Thyroid gland (tissue), 4 donors: Measurements from ENCODE around the gene TBC1D2B. TPM values are rescaled to one million over a fixed set of nuclear protein-coding genes. Genes with fewer than 3 reads are reported as not detected.
"Not testable (repeated sequence)": the region's sequence is repeated elsewhere in the genome, so short reads cannot be mapped to it uniquely, and the experiment has no call there.

ENCODE experiments used
- DNase-seq, 2 donors: peaks; one replicate each; pipeline ENCODE4 v3.0.0-alpha.2; 2019
- H3K27ac ChIP-seq, 3 donors: fragments of 200-600 bp; sonication (generic); 1 replicate in 2 of 3; 2 replicates in 1 of 3; pipeline ENCODE4 v1.5.1; 2016 to 2019; ENCODE audit warnings: mild to moderate bottlenecking in 1 of 3, moderate library complexity in 1 of 3
- H3K27me3 ChIP-seq: fragments of 200-600 bp; sonication (generic); one replicate; pipeline ENCODE4 v1.5.1; 2019
- H3K36me3 ChIP-seq, 2 donors: fragments of 200-600 bp; sonication (generic); one replicate each; pipeline ENCODE4 v1.5.1; 2016 to 2019
- H3K4me1 ChIP-seq, 2 donors: fragments of 200-600 bp; sonication (generic); one replicate each; pipeline ENCODE4 v1.5.1; 2017 to 2019
- H3K4me3 ChIP-seq, 3 donors: fragments of 200-600 bp; sonication (generic); replicated peaks in 1 of 3; 1 replicate in 2 of 3; 2 replicates in 1 of 3; pipeline ENCODE4 v1.5.1; 2016; ENCODE audit warnings: mild to moderate bottlenecking in 1 of 3
- H3K9me3 ChIP-seq: fragments of 200-600 bp; sonication (generic); one replicate; pipeline ENCODE4 v1.5.1; 2017
- CTCF ChIP-seq, 6 experiments: fragments of 200-600 bp in 3 of 6; fragments of 450-650 bp in 3 of 6; sonication (generic) in 3 of 6; IDR thresholded peaks; one replicate each; pipeline ENCODE4 v1.5.1; 2016 to 2019; ENCODE audit warnings: antibody characterized with exemption in 6 of 6, mild to moderate bottlenecking in 2 of 6, inconsistent platforms in 1 of 6, moderate library complexity in 1 of 6
- POLR2A ChIP-seq, 2 donors: fragments of 450-650 bp; IDR thresholded peaks; one replicate each; pipeline ENCODE4 v1.6.1; 2017; ENCODE audit warnings: antibody characterized with exemption in 2 of 2, mild to moderate bottlenecking in 2 of 2, moderate library complexity in 1 of 2
- WGBS, 2 donors: methylation state at CpG; one replicate each; pipeline ENCODE4 v1.1.5; 2017; 5-methylcytosine and 5-hydroxymethylcytosine counted together
- intact Hi-C: fragments of 100-400 bp; cut with DNase I; formaldehyde crosslinking; loops from one replicate; pipeline ENCODE4 v1.15.1; 2023
- total RNA-seq, 4 donors: library from RNA; depleted of rRNA; stranded (reverse); fragments of >200 nt; gene quantifications; one replicate each; pipeline ENCODE4 v1.2.3, GENCODE V29; 2016

TBC1D2B gene
- total RNA-seq, 4 donors from 2014 or later = 32.8 to 54.0 (median 40.1) TPM

GRCh38 chr15:77970813-77971360, 106.6 kb downstream of the TBC1D2B start:
- H3K4me3 ChIP-seq, intact Hi-C loops, H3K4me1 ChIP-seq, H3K27me3 ChIP-seq, DNase-seq, H3K27ac ChIP-seq, H3K36me3 ChIP-seq, H3K9me3 ChIP-seq: not testable (repeated sequence)
- WGBS, 2 donors = 60 to 75% methylated on average over 1 to 2 of the region's 4 CpGs

GRCh38 chr15:77969055-77969454, 108.5 kb downstream of the TBC1D2B start:
- TF ChIP-seq POLR2A (IDR thresholded peaks at IDR 0.05) (no peak), CTCF (IDR thresholded peaks at IDR 0.05) (no peak)
- H3K27ac ChIP-seq = no peak overlapping the region
- intact Hi-C loops = loop anchor here (5.0 kb wide), 1 partner anchor 223 kb away; no protein-coding TSS in a partner anchor
- H3K4me1 ChIP-seq = peaks cover 0 to 5% of the 10 kb centered on the region in 2 donors
- H3K27me3 ChIP-seq = no peaks in the 10 kb centered on the region
- H3K9me3 ChIP-seq = no peaks in the 10 kb centered on the region
- 91 to 93% methylated on average over 2 of the region's 2 CpGs for WGBS, 2 donors
- H3K4me3 ChIP-seq = no peak overlapping the region
- H3K36me3 ChIP-seq = no peaks in the 10 kb centered on the region
- no peak for DNase-seq

GRCh38 chr15:77967798-77968197, 109.7 kb downstream of the TBC1D2B start:
- intact Hi-C loops = loop anchor here (2.0 to 5.0 kb wide), 2 partner anchors 141 to 225 kb away; no protein-coding TSS in a partner anchor
- Histone ChIP-seq H3K9me3 (no peaks in the 10 kb centered on the region), H3K4me3 (no peak overlapping the region), H3K4me1 (no peaks in the 10 kb centered on the region), H3K27ac (no peak overlapping the region), H3K27me3 (no peaks in the 10 kb centered on the region), H3K36me3 (no peaks in the 10 kb centered on the region)
- DNase-seq = no peak
- no peak for TF ChIP-seq POLR2A (IDR thresholded peaks at IDR 0.05)
- TF ChIP-seq CTCF (IDR thresholded peaks at IDR 0.05) = no peak
- WGBS, 2 donors = 76 to 82% methylated on average over 1 of the region's 1 CpG

DNA sequence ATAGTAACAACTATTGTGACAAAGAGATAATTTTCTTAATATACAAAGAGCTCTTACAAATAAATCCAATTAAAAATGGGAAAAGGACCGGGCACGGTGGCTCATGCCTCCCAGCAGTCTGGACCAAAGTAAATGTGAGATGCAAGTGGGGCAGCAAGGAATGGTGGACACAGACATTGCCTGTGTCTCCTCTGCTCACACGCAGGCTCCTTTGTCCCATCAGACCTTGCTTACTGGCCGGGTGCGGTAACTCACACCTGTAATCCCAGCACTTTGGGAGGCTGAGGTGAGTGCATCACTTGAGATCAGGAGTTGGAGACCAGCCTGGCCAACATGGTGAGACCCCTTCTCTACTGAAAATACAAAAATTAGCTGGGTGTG, 110.3 kb downstream of the TBC1D2B start:
- H3K4me3 ChIP-seq, DNase-seq, H3K36me3 ChIP-seq, H3K9me3 ChIP-seq, H3K27me3 ChIP-seq, H3K27ac ChIP-seq, H3K4me1 ChIP-seq: not testable (repeated sequence)
- 58 to 67% methylated on average over 5 of the region's 5 CpGs for WGBS, 2 donors
- intact Hi-C loops = loop anchor here (2.0 to 5.0 kb wide), 2 partner anchors 142 to 225 kb away; no protein-coding TSS in a partner anchor

DNA sequence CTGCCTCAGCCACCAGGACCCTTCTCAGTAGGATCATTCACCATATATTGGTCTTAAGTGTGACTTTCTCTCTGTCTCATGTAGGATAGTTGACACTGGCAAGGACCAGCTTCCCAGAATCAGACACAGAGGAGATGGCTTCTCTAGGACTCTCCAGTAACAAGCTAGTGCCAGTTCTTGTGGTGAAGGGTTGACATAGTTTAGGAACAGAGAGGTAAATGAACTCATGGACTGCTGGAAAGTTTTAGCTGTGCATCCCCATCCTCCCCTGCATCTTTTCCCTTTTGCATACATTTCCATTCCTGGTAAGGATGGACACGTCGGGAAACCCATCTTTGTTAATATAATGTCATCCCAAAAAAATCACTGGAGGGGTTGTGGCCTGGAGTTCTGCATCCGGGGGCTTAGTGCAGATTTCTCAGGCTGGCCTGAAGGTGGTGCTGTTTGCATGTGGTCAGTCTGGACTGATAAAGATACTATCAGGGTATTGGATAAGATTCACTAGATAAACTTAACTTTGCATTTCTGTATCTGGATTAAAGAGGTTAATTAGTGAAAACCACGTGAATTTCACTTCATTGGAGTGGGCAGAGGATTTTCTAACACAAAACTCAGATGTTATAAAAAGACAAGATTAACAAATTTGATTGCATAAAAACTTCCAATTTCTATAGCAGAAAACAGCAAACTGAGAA, 110.8 kb downstream of the TBC1D2B start:
- WGBS, 2 donors = 2 to 10% methylated on average over 4 of the region's 4 CpGs
- intact Hi-C loops = loop anchor here (2.0 to 5.0 kb wide), 2 partner anchors 142 to 226 kb away; no protein-coding TSS in a partner anchor
- Histone ChIP-seq H3K4me1 (no peaks in the 10 kb centered on the region), H3K9me3 (no peaks in the 10 kb centered on the region), H3K4me3 (no peak overlapping the region), H3K36me3 (no peaks in the 10 kb centered on the region), H3K27me3 (no peaks in the 10 kb centered on the region), H3K27ac (no peak overlapping the region)
- peak; percentile 32 to 53 for DNase-seq
- TF ChIP-seq CTCF (IDR thresholded peaks at IDR 0.05) = peak; percentile 49 to 86 (median 83)
- TF ChIP-seq POLR2A (IDR thresholded peaks at IDR 0.05) = no peak

GRCh38 chr15:77964193-77964592, 113.3 kb downstream of the TBC1D2B start:
- H3K4me1 ChIP-seq = peaks cover 0 to 4% of the 10 kb centered on the region in 2 donors
- no peak overlapping the region for H3K4me3 ChIP-seq
- WGBS, 2 donors = 78 to 82% methylated on average over 1 of the region's 1 CpG
- H3K27me3 ChIP-seq = no peaks in the 10 kb centered on the region
- no peaks in the 10 kb centered on the region for H3K9me3 ChIP-seq
- intact Hi-C loops = loop anchor here (5.0 kb wide), 1 partner anchor 278 kb away; no protein-coding TSS in a partner anchor
- H3K27ac ChIP-seq = no peak overlapping the region
- no peak for TF ChIP-seq POLR2A (IDR thresholded peaks at IDR 0.05)
- no peak for TF ChIP-seq CTCF (IDR thresholded peaks at IDR 0.05)
- H3K36me3 ChIP-seq = no peaks in the 10 kb centered on the region
- DNase-seq = no peak
